Measurements from ENCODE around the gene PNPLA6. TPM values are rescaled to one million over a fixed set of nuclear protein-coding genes. Genes with fewer than 3 reads are reported as not detected.

Gene PNPLA6
- total and polyA plus RNA-seq, 11 donors = 35.6 to 105 (median 49.9) TPM

GRCh38 chr19:7504684-7505083, 30.8 kb upstream of the PNPLA6 start:
- H3K36me3 ChIP-seq = no peaks in the 10 kb centered on the region
- H3K27ac ChIP-seq = no peak overlapping the region
- H3K9me3 ChIP-seq = no peaks in the 10 kb centered on the region
- no peak overlapping the region for H3K4me3 ChIP-seq
- TF ChIP-seq CTCF (IDR thresholded peaks at IDR 0.05) = no peak
- no peak for TF ChIP-seq POLR2A (IDR thresholded peaks at IDR 0.05)
- ATAC-seq (no peak), DNase-seq (no peak)
- WGBS, 4 donors = 86 to 94% (median 90%) methylated on average over 6 of the region's 6 CpGs
- H3K4me1 ChIP-seq = peaks cover 0 to 24% (median 6%) of the 10 kb centered on the region in 12 donors
- peaks cover 3 to 52% (median 29%) of the 10 kb centered on the region in 9 donors for H3K27me3 ChIP-seq
- intact Hi-C loops (cut with DNase I) = no loop called here

GRCh38 chr19:7505288-7505681, 30.2 kb upstream of the PNPLA6 start:
- intact Hi-C loops (cut with DNase I) = no loop called here
- H3K27me3 ChIP-seq = peaks cover 3 to 52% (median 29%) of the 10 kb centered on the region in 9 donors
- H3K9me3 ChIP-seq = no peaks in the 10 kb centered on the region
- no peak overlapping the region for H3K27ac ChIP-seq
- no peaks in the 10 kb centered on the region for H3K36me3 ChIP-seq
- peak in 1 of 5 donors; percentile 48 for DNase-seq
- ATAC-seq = no peak
- H3K4me1 ChIP-seq = peaks cover 0 to 24% (median 6%) of the 10 kb centered on the region in 12 donors
- H3K4me3 ChIP-seq = peak overlapping the region in 1 of 12 donors; percentile 25
- TF ChIP-seq CTCF (IDR thresholded peaks at IDR 0.05) = no peak
- no peak for TF ChIP-seq POLR2A (IDR thresholded peaks at IDR 0.05)
- WGBS, 4 donors = 37 to 50% (median 43%) methylated on average over 10 to 19 of the region's 19 CpGs

GRCh38 chr19:7505682-7506384, 29.7 kb upstream of the PNPLA6 start:
- intact Hi-C loops (cut with DNase I) = no loop called here
- Histone ChIP-seq H3K4me1 (peaks cover 0 to 21% (median 6%) of the 10 kb centered on the region in 12 donors), H3K27ac (no peak overlapping the region), H3K27me3 (peaks cover 3 to 48% (median 25%) of the 10 kb centered on the region in 9 donors), H3K36me3 (no peaks in the 10 kb centered on the region), H3K4me3 (peak overlapping the region in 2 of 12 donors; percentile 6 to 25), H3K9me3 (no peaks in the 10 kb centered on the region)
- 4 to 6% (median 4%) methylated on average over 20 to 33 of the region's 33 CpGs for WGBS, 4 donors
- DNase-seq (peak in 1 of 5 donors; percentile 76), ATAC-seq (peak in 3 of 4 donors; percentile 16 to 47 (median 38))
- no peak for TF ChIP-seq POLR2A (IDR thresholded peaks at IDR 0.05)
- no peak for TF ChIP-seq CTCF (IDR thresholded peaks at IDR 0.05)

- Histone ChIP-seq H3K27me3 (peaks cover 0 to 40% (median 17%) of the 10 kb centered on the region in 9 donors), H3K36me3 (no peaks in the 10 kb centered on the region), H3K4me1 (peaks cover 0 to 14% (median 5%) of the 10 kb centered on the region in 12 donors), H3K4me3 (no peak overlapping the region), H3K9me3 (no peaks in the 10 kb centered on the region), H3K27ac (no peak overlapping the region)
- intact Hi-C loops (cut with DNase I) = no loop called here
- TF ChIP-seq CTCF (IDR thresholded peaks at IDR 0.05) (no peak), POLR2A (IDR thresholded peaks at IDR 0.05) (no peak)
- DNase-seq = peak; percentile 52 to 90 (median 74)
- WGBS, 4 donors = 47 to 51% (median 48%) methylated on average over 19 to 20 of the region's 20 CpGs
- peak; percentile 24 to 93 (median 90) for ATAC-seq
These were observed 28.9 kb upstream of the PNPLA6 start for GRCh38 chr19:7506385-7507328.

Data from heart left ventricle (tissue), 16 donors.